Measurements from ENCODE around the gene LMCD1.
A peak's percentile ranks its signal among the peaks of the same experiment; 100 is the strongest.

LMCD1 gene

GRCh38 chr3:8617921-8618320 is 116.3 kb downstream of the LMCD1 start:
- H3K4me3 ChIP-seq (ENCODE audit: low read depth, low read length) = no peak overlapping the region
- DNase-seq (ENCODE audit: low read depth) = no peak
- TF ChIP-seq CTCF (IDR thresholded peaks at IDR 0.05; ENCODE audit: control insufficient read depth, extremely low read depth, insufficient read depth) = no peak

- TF ChIP-seq CTCF (IDR thresholded peaks at IDR 0.05; ENCODE audit: control insufficient read depth, extremely low read depth, insufficient read depth) = no peak
- no peak for DNase-seq (ENCODE audit: low read depth)
- H3K4me3 ChIP-seq (ENCODE audit: low read depth, low read length) = no peak overlapping the region
Observed at GRCh38 chr3:8618950-8619349, 117.3 kb downstream of the LMCD1 start.

- DNase-seq (ENCODE audit: low read depth) = peak; percentile 52
- no peak for TF ChIP-seq CTCF (IDR thresholded peaks at IDR 0.05; ENCODE audit: control insufficient read depth, extremely low read depth, insufficient read depth)
- H3K4me3 ChIP-seq (ENCODE audit: low read depth, low read length) = no peak overlapping the region
Observed at GRCh38 chr3:8619548-8619947, 117.9 kb downstream of the LMCD1 start.

DNA sequence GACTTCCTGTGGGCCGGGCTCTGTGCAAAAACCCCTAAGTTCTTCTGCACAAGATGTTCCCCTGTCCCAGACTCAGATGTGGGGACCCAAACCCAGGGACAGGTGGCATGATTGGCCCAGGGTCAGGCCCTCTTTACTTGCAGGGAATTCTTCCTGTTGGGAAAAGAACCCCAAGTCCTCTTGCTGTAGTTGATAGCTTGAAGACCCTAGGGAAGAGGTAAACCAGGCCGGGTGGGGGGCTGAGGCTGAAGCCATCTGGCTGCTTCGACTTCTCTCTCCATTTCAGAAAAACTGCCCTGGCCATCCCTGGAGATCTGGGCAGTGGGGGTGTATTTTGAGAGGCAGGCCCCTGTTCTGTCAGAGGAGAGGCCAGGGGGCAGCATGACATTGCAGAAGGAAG is 119.5 kb downstream of the LMCD1 start:
- no peak for TF ChIP-seq CTCF (IDR thresholded peaks at IDR 0.05; ENCODE audit: control insufficient read depth, extremely low read depth, insufficient read depth)

DNA sequence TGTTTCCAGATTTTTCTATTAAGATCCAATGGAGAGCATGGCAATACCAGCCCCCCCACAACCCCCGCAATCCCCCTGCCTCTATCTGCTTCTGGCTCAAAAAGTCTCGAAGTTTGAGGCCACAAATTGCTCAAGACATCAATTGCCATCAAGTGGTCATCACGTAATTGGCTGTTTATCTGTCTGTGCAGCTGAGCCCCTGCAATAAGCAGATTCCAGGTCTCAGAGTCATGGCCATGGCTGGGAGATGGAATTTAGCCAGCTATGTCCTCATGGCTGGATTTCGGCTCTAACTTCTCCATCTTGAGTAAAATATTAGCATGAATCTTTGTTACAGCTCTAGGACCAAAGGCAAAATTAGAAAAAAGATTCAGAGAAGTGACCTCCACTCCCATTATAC is 120.2 kb downstream of the LMCD1 start:
- DNase-seq (ENCODE audit: low read depth) = no peak
- no peak overlapping the region for H3K4me3 ChIP-seq (ENCODE audit: low read depth, low read length)
- no peak for TF ChIP-seq CTCF (IDR thresholded peaks at IDR 0.05; ENCODE audit: control insufficient read depth, extremely low read depth, insufficient read depth)

More for the DNA sequence above, 119.5 kb downstream of the LMCD1 start:
- no peak overlapping the region for H3K4me3 ChIP-seq (ENCODE audit: low read depth, low read length)
- no peak for DNase-seq (ENCODE audit: low read depth)

DNA sequence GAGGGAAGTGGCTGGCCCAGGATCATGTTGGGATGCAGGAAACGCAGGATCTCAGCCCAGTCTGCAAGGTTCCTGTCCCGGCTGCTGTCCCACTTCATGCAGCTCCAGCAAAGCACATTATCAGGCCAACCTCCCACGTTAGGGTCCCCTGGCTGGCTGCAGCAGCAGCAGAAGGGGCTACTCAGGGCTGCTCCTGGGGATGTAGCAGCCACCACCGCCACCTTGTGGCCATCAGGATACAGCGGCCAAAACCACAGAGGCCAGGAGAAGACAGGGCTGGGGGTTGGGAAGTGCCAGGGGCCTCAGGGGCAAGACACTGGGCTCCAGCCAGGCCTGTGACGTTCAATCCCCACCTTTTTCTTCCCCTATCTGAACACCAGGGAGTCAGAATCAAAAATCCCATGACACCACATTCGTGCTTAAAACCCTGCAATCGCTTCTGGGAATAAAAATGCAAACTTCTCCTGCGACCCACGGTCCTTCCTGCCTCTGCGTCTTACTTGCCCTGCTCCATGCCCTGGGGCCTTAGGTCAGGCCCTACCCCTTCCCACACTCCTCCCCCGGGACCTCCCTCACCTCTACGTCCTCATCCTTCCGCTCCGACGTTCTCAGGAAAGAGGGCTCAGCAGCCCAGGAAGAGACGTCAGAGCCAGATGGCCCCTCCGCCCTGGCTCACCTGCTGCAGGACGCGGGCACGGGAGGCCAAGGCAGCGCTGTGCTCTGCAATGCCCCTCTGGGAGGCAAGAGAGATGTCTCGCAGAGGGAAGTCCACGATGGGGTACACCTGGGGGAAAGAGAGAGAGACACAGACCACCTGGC is 121.5 kb downstream of the LMCD1 start:
- DNase-seq (ENCODE audit: low read depth) = no peak
- H3K4me3 ChIP-seq (ENCODE audit: low read depth, low read length) = no peak overlapping the region
- TF ChIP-seq CTCF (IDR thresholded peaks at IDR 0.05; ENCODE audit: control insufficient read depth, extremely low read depth, insufficient read depth) = peak; percentile 92

GRCh38 chr3:8623741-8624140 is 122.1 kb downstream of the LMCD1 start:
- no peak for DNase-seq (ENCODE audit: low read depth)
- no peak overlapping the region for H3K4me3 ChIP-seq (ENCODE audit: low read depth, low read length)
- TF ChIP-seq CTCF (IDR thresholded peaks at IDR 0.05; ENCODE audit: control insufficient read depth, extremely low read depth, insufficient read depth) = no peak

Measured in LNCaP clone FGC (cell line).